ENCODE results near the gene SOWAHA. TPM values are rescaled to one million over a fixed set of nuclear protein-coding genes. Genes with fewer than 3 reads are reported as not detected.
A peak's percentile ranks its signal among the peaks of the same experiment; 100 is the strongest.

The SOWAHA gene
- total RNA-seq, 1 experiment from 2014 or later, result 3.7 TPM

DNA sequence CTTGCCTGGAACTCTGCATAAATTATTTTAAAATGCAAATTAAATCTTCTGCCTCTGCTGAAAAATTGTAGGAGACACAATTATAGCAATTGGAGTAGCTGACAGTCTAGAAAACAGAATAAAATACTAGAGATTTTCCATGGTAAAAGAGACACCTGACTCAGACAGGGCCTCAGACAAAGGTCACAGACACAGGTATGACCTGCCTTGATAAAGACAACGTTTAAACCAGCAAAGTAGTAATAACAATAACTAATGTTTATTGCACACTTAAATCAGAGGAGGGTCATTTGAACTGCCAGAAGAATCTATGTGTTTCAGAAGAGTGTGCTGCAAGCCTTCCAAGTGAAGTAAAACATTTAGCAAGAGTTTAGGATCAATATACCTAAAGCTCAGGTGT is 3.9 kb downstream of the SOWAHA start:
- Histone ChIP-seq H3K4me3 (ENCODE audit: low read depth, low read length) (no peak overlapping the region), H3K36me3 (ENCODE audit: control insufficient read depth, insufficient read depth, low read length) (no peaks in the 10 kb centered on the region), H3K4me1 (peaks cover 6% of the 10 kb centered on the region), H3K9me3 (no peaks in the 10 kb centered on the region), H3K27me3 (replicated peaks; ENCODE audit: control insufficient read depth, insufficient read depth, low read length) (no peaks in the 10 kb centered on the region)
- DNase-seq, result no peak
- BruUV-seq (replicated peaks), result no TSS peak
- TF ChIP-seq, protein P1, sequence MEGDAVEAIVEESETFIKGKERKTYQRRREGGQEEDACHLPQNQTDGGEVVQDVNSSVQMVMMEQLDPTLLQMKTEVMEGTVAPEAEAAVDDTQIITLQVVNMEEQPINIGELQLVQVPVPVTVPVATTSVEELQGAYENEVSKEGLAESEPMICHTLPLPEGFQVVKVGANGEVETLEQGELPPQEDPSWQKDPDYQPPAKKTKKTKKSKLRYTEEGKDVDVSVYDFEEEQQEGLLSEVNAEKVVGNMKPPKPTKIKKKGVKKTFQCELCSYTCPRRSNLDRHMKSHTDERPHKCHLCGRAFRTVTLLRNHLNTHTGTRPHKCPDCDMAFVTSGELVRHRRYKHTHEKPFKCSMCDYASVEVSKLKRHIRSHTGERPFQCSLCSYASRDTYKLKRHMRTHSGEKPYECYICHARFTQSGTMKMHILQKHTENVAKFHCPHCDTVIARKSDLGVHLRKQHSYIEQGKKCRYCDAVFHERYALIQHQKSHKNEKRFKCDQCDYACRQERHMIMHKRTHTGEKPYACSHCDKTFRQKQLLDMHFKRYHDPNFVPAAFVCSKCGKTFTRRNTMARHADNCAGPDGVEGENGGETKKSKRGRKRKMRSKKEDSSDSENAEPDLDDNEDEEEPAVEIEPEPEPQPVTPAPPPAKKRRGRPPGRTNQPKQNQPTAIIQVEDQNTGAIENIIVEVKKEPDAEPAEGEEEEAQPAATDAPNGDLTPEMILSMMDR (IDR thresholded peaks at IDR 0.05; ENCODE audit: insufficient read depth in 1 of 2, low read depth in 1 of 2, low read length in 1 of 2, severe bottlenecking in 1 of 2, unreplicated experiment in 1 of 2), result no peak
- no peaks in the 10 kb centered on the region for H3K36me3 Mint-ChIP-seq (ENCODE audit: insufficient read depth, unreplicated experiment)
- no peaks in the 10 kb centered on the region for H3K9me3 Mint-ChIP-seq (ENCODE audit: unreplicated experiment)
- no peaks in the 10 kb centered on the region for H3K27me3 Mint-ChIP-seq (ENCODE audit: insufficient read depth, unreplicated experiment)
- intact Hi-C loops (cut with micrococcal nuclease; ENCODE audit: unreplicated experiment), result loop anchor here (10.0 kb wide), 1 partner anchor 432 kb away; no protein-coding TSS in a partner anchor
- no peak overlapping the region for H3K27ac Mint-ChIP-seq (ENCODE audit: unreplicated experiment)
- H3K4me1 Mint-ChIP-seq (ENCODE audit: low read depth, unreplicated experiment), result peaks cover 6% of the 10 kb centered on the region
- CTCF ChIA-PET, result interaction anchor here (1.8 to 7.5 kb wide), 2 partner anchors 10 to 62 kb away, joined by 15 to 141 read pairs; no protein-coding TSS in a partner anchor
- POLR2A ChIA-PET, result no interaction called here
- no peak overlapping the region for H3K4me3 Mint-ChIP-seq (ENCODE audit: unreplicated experiment)

DNA sequence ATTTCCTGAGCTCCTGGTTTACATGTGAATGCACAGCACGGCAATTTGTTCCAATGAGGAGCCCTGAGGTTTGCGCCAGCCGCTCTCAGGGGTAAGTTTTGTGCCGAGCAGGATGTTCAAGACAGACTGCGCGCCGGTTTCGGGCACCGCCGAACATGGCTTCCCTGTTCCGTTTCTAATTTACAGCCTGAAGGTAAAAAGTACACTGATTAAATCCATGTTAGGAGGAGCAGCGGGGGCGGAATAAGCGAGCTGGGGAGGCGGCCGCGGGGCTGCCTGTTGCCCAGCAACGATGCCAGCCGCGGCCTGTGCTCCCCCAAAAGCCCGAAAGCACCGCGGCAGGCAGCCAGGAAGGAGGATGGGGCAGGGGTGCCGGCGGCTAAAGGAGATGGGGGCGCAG is 6.4 kb downstream of the SOWAHA start:
- intact Hi-C loops (cut with micrococcal nuclease; ENCODE audit: unreplicated experiment), result loop anchor here (10.0 kb wide), 1 partner anchor 435 kb away; no protein-coding TSS in a partner anchor
- Mint-ChIP-seq H3K27ac (ENCODE audit: unreplicated experiment) (no peak overlapping the region), H3K36me3 (ENCODE audit: insufficient read depth, unreplicated experiment) (no peaks in the 10 kb centered on the region), H3K27me3 (ENCODE audit: insufficient read depth, unreplicated experiment) (no peaks in the 10 kb centered on the region), H3K9me3 (ENCODE audit: unreplicated experiment) (no peaks in the 10 kb centered on the region), H3K4me3 (ENCODE audit: unreplicated experiment) (no peak overlapping the region), H3K4me1 (ENCODE audit: low read depth, unreplicated experiment) (no peaks in the 10 kb centered on the region)
- no peak for DNase-seq
- TF ChIP-seq, protein P1 (IDR thresholded peaks at IDR 0.05; ENCODE audit: insufficient read depth in 1 of 2, low read depth in 1 of 2, low read length in 1 of 2, severe bottlenecking in 1 of 2, unreplicated experiment in 1 of 2), result no peak
- no TSS peak for BruUV-seq (replicated peaks)
- ChIA-PET CTCF (interaction anchor here (0.6 to 7.5 kb wide), 21 partner anchors 9 to 322 kb away, joined by 3 to 141 read pairs (median 5); partner anchors contain the start of genes CCNI2, GDF9, KIF3A and RAD50), POLR2A (interaction anchor here (1.5 kb wide), 1 partner anchor 12 kb away, joined by 11 read pairs; no protein-coding TSS in a partner anchor)
- Histone ChIP-seq H3K9me3 (no peaks in the 10 kb centered on the region), H3K27me3 (replicated peaks; ENCODE audit: control insufficient read depth, insufficient read depth, low read length) (no peaks in the 10 kb centered on the region), H3K4me1 (no peaks in the 10 kb centered on the region; the same call in none of the 2 replicates), H3K4me3 (ENCODE audit: low read depth, low read length) (no peak overlapping the region), H3K36me3 (ENCODE audit: control insufficient read depth, insufficient read depth, low read length) (no peaks in the 10 kb centered on the region)

DNA sequence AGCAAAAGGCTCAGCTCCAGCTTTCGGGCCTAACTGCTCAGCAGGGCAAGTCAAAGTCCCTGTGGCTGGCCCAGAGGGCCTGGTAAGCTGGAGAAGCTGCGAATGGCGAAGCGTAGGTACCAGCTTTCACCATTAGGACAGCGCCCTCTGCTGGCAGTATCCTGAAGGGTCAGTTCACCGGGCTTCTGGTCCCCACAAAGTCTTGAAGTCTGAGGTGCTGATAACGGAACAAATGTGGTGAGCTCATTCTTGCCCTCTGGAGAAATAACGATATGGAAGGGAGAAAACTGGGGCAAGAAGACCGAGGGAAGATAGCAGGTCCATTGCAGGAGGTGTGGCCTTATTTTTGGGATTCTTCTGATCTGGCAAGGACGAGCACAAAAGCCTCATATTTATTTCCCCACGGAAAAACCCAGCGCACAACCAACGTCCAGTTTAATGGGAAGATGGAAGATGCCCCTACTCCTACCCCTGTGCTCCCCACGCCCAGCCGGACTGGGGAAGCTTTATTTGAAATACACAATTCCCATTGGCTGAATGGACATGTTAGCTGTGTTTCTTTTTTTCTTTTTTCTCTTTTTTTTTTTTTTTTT is 7.2 kb downstream of the SOWAHA start:
- Mint-ChIP-seq H3K9me3 (ENCODE audit: unreplicated experiment) (no peaks in the 10 kb centered on the region), H3K27ac (ENCODE audit: unreplicated experiment) (no peak overlapping the region), H3K4me1 (ENCODE audit: low read depth, unreplicated experiment) (no peaks in the 10 kb centered on the region), H3K36me3 (ENCODE audit: insufficient read depth, unreplicated experiment) (no peaks in the 10 kb centered on the region), H3K27me3 (ENCODE audit: insufficient read depth, unreplicated experiment) (no peaks in the 10 kb centered on the region), H3K4me3 (ENCODE audit: unreplicated experiment) (no peak overlapping the region)
- Histone ChIP-seq H3K27me3 (replicated peaks; ENCODE audit: control insufficient read depth, insufficient read depth, low read length) (no peaks in the 10 kb centered on the region), H3K4me3 (ENCODE audit: low read depth, low read length) (no peak overlapping the region), H3K9me3 (no peaks in the 10 kb centered on the region), H3K36me3 (ENCODE audit: control insufficient read depth, insufficient read depth, low read length) (no peaks in the 10 kb centered on the region; the same call in 1 of the 2 replicates), H3K4me1 (no peaks in the 10 kb centered on the region; the same call in none of the 2 replicates)
- intact Hi-C loops (cut with micrococcal nuclease; ENCODE audit: unreplicated experiment), result loop anchor here (1.0 to 5.0 kb wide), 5 partner anchors 13 to 294 kb away; partner anchors contain the start of gene SEPTIN8
- peak; percentile 90 for DNase-seq
- TF ChIP-seq, protein P1 (IDR thresholded peaks at IDR 0.05; ENCODE audit: insufficient read depth in 1 of 2, low read depth in 1 of 2, low read length in 1 of 2, severe bottlenecking in 1 of 2, unreplicated experiment in 1 of 2), result peak; percentile 89
- no TSS peak for BruUV-seq (replicated peaks)
- CTCF ChIA-PET, result interaction anchor here (0.6 to 7.5 kb wide), 26 partner anchors 8 to 324 kb away, joined by 3 to 141 read pairs (median 5); partner anchors contain the start of genes CCNI2, GDF9, KIF3A and RAD50
- POLR2A ChIA-PET, result interaction anchor here (0.5 to 1.5 kb wide), 4 partner anchors 13 to 166 kb away, joined by 3 to 11 read pairs (median 4); partner anchors contain the start of genes GDF9 and UQCRQ

Data from Caco-2 (cell line).